SK-N-SH treated with all-trans-retinoic acid at 6 μM for 48 hours (cell line): ENCODE results near the gene LILRB4.
"Not testable (repeated sequence)": the region's sequence is repeated elsewhere in the genome, so short reads cannot be mapped to it uniquely, and the experiment has no call there.

Experiments used
- BACH2 ChIP-seq: fragments of 250-450 bp; sonication (Bioruptor Pico); IDR thresholded peaks from 2 replicates; pipeline ENCODE4 v1.9.0; 2021; ENCODE audit warnings: mild to moderate bottlenecking, borderline replicate concordance
- ESRRG ChIP-seq: fragments of 250-450 bp; sonication (Bioruptor Pico); IDR thresholded peaks from 2 replicates; pipeline ENCODE4 v1.6.1; 2021; ENCODE audit warnings: mild to moderate bottlenecking
- ISL1 ChIP-seq: fragments of 250-450 bp; sonication (Bioruptor Pico); IDR thresholded peaks from 2 replicates; pipeline ENCODE4 v2.1.2; 2022; ENCODE audit warnings: mild to moderate bottlenecking, moderate library complexity
- RARB ChIP-seq: fragments of 250-450 bp; sonication (Bioruptor Pico); IDR thresholded peaks from 2 replicates; pipeline ENCODE4 v1.8.0; 2021; ENCODE audit warnings: mild to moderate bottlenecking, moderate library complexity
- ZC3H10 ChIP-seq: fragments of 250-450 bp; sonication (Bioruptor Pico); IDR thresholded peaks from 2 replicates; pipeline ENCODE4 v1.5.1; 2021; ENCODE audit warnings: mild to moderate bottlenecking, moderate library complexity
- ZNF565 ChIP-seq: fragments of 450-650 bp; formaldehyde crosslinking; conservative IDR thresholded peaks from 2 replicates; pipeline ENCODE4 v1.5.0; 2020; ENCODE audit warnings: low read depth, mild to moderate bottlenecking, moderate library complexity
- TF ChIP-seq, protein P1 (sequence below): fragments of 250-450 bp; sonication (Bioruptor Pico); IDR thresholded peaks from 2 replicates; pipeline ENCODE4 v1.8.0; 2020; ENCODE audit warnings: mild to moderate bottlenecking, moderate library complexity, borderline replicate concordance

DNA sequence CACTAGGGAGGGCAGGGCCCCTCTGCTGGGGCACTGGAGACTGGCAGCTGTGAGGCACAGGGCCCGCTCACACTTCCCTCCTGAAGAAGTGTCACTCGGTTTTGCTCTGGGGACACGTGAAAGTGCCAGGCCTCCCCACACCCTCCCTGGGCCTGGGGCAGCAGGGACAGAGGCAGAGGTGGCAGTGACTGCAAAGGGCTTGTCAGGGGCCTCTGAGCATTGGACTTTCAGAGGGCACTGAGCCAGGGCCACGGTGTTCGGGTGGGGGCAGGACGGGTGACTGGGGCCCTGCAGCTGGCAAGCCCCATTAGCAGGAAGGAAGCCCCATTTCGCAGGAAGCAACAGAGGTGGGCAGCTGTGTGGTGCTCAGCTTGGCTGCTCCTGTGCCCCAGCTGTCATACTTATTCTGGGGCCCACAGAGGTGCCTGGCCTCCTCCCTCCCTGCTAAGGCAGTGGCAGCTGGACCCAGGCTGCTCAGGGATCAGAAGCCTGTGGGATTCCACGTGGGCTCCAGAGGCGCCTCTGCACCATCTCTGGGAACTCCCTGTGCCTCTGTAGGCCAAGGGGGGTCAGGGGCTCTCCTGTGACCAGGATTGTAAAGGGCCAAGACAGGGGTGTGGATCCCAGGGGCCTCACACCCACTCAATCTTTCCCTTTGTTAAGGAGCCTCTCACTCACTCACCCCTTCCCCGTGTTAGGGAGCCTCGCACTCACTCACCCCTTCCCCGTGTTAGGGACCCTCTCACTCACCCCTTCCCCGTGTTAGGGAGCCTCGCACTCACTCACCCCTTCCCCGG is 37.7 kb upstream of the LILRB4 start:
- not testable (repeated sequence) for TF ChIP-seq ISL1 (CRISPR knock-in tag); ZC3H10; RARB; ZNF565 (CRISPR knock-in tag); BACH2 (CRISPR knock-in tag); ESRRG (CRISPR knock-in tag)
- TF ChIP-seq, protein P1, sequence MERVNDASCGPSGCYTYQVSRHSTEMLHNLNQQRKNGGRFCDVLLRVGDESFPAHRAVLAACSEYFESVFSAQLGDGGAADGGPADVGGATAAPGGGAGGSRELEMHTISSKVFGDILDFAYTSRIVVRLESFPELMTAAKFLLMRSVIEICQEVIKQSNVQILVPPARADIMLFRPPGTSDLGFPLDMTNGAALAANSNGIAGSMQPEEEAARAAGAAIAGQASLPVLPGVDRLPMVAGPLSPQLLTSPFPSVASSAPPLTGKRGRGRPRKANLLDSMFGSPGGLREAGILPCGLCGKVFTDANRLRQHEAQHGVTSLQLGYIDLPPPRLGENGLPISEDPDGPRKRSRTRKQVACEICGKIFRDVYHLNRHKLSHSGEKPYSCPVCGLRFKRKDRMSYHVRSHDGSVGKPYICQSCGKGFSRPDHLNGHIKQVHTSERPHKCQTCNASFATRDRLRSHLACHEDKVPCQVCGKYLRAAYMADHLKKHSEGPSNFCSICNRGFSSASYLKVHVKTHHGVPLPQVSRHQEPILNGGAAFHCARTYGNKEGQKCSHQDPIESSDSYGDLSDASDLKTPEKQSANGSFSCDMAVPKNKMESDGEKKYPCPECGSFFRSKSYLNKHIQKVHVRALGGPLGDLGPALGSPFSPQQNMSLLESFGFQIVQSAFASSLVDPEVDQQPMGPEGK (CRISPR knock-in tag), result not testable (repeated sequence)
